Panc1 (cell line): ENCODE results near the gene RRP9. TPM values are rescaled to one million over a fixed set of nuclear protein-coding genes. Genes with fewer than 3 reads are reported as not detected.

ENCODE experiments used
- total RNA-seq: library from RNA; stranded (reverse); gene quantifications from one replicate; pipeline ENCODE4 v1.2.1, GENCODE V29; 2021; ENCODE audit not compliant: unreplicated experiment

The RRP9 gene
- total RNA-seq, 1 experiment from 2014 or later: 54.5 TPM

Other genes starting within 250 kb of the RRP9 start
- 0.21 TPM for gene GRM2, start 234.8 kb downstream of the RRP9 start, total RNA-seq
- not detected for gene IQCF6, start 162.7 kb downstream of the RRP9 start, total RNA-seq
- gene IQCF2, start 80.3 kb downstream of the RRP9 start, total RNA-seq: not detected
- not detected for gene IQCF5, start 66.3 kb downstream of the RRP9 start, total RNA-seq
- not detected for gene IQCF1, start 38.6 kb downstream of the RRP9 start, total RNA-seq
- 16.1 TPM for gene PARP3, start 459 bp upstream of the RRP9 start, total RNA-seq
- gene GPR62, start 13.5 kb upstream of the RRP9 start, total RNA-seq: not detected
- gene PCBP4, start 25.6 kb upstream of the RRP9 start, total RNA-seq: 58.0 TPM
- gene ABHD14B, start 32.1 kb upstream of the RRP9 start, total RNA-seq: 40.7 TPM
- 11.3 TPM for gene ABHD14A, start 33.2 kb upstream of the RRP9 start, total RNA-seq
- gene ACY1, start 41.6 kb upstream of the RRP9 start, total RNA-seq: 50.3 TPM
- gene RPL29, start 54.0 kb upstream of the RRP9 start, total RNA-seq: 696 TPM
- 13.1 TPM for gene DUSP7, start 114.7 kb upstream of the RRP9 start, total RNA-seq
- gene POC1A, start 212.5 kb upstream of the RRP9 start, total RNA-seq: 25.7 TPM